Measurements from ENCODE around the gene KIF16B. TPM values are rescaled to one million over a fixed set of nuclear protein-coding genes. Genes with fewer than 3 reads are reported as not detected.

The KIF16B gene
- total and polyA plus RNA-seq, 2 of the 8 experiments (the other 6 are each of a cell fraction or from before 2014, with no cell fraction given), result 3.0 to 9.2 TPM

DNA sequence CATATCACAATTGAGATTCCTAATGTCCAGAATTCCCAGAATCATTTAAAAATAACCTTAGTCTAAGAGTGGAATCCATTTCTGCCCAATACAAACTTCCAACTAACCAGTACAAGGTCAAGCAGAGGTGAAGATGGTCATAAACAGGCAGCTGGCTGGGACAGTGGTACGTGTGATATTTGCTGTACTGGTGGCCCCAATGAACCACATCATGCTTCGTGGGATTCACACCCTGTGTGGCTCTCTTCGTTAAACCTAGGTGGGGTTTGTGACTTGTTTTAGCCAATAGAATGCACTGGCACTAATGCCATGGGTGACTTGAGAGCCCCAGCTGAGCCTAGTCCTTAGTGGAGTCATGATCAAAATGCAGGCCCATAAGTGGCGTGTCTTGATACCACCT, 286.6 kb downstream of the KIF16B start:
- Histone ChIP-seq H2BK15ac (ENCODE audit: low read length) (no peak overlapping the region), H3K14ac (ENCODE audit: insufficient read length) (no peak overlapping the region), H3K36me3 (ENCODE audit: control insufficient read depth in 2 of 4, insufficient read depth in 4 of 4, low read length in 3 of 4) (no peaks in the 10 kb centered on the region), H2BK5ac (ENCODE audit: low read depth, low read length) (no peak overlapping the region), H4K20me1 (replicated peaks in 1 of 2; ENCODE audit: control insufficient read depth in 1 of 2, insufficient read depth in 2 of 2, low read length in 2 of 2) (no peaks in the 10 kb centered on the region), H3K18ac (ENCODE audit: extremely low read depth, low read length) (no peak overlapping the region), H3K79me2 (ENCODE audit: control insufficient read depth in 1 of 2, insufficient read depth in 2 of 2, low read length in 2 of 2) (no peaks in the 10 kb centered on the region), H3K9ac (replicated peaks in 1 of 4; ENCODE audit: extremely low read depth in 1 of 4, low read depth in 3 of 4, low read length in 3 of 4) (no peak overlapping the region), H3K9me3 (ENCODE audit: insufficient read depth in 2 of 2, low read depth in 1 of 2, low read length in 1 of 2) (no peaks in the 10 kb centered on the region), H2BK20ac (ENCODE audit: low read length) (no peak overlapping the region), H3K56ac (replicated peaks; ENCODE audit: insufficient read length, low read depth, low read length) (no peak overlapping the region), H2AFZ (ENCODE audit: low read length) (no peak overlapping the region), H2AK5ac (ENCODE audit: low read depth, low read length) (no peak overlapping the region), H4K5ac (ENCODE audit: insufficient read length, low read depth, low read length) (no peak overlapping the region), H2BK12ac (ENCODE audit: low read depth, low read length) (no peak overlapping the region), H3K23ac (ENCODE audit: insufficient read length) (no peak overlapping the region), H3K4me2 (ENCODE audit: insufficient read depth in 1 of 2, low read depth in 2 of 2, low read length in 2 of 2) (no peak overlapping the region), H2BK120ac (replicated peaks; ENCODE audit: low read depth, low read length) (no peak overlapping the region), H3K4me1 (replicated peaks in 1 of 4; ENCODE audit: control insufficient read depth in 3 of 4, insufficient read depth in 4 of 4, low read length in 3 of 4) (peaks cover 0 to 5% (median 1%) of the 10 kb centered on the region in 4 experiments; a peak in 3 of 7 replicates), H3K23me2 (ENCODE audit: low read depth, low read length) (no peaks in the 10 kb centered on the region), H4K91ac (replicated peaks; ENCODE audit: insufficient read length, low read length) (no peak overlapping the region), H3K27me3 (replicated peaks in 1 of 4; ENCODE audit: control insufficient read depth in 3 of 4, extremely low read depth in 1 of 4, insufficient read depth in 3 of 4, low read length in 3 of 4) (no peaks in the 10 kb centered on the region), H3K27ac (ENCODE audit: low read depth, low read length) (no peak overlapping the region), H4K8ac (ENCODE audit: extremely low read depth, insufficient read depth, low read length) (no peak overlapping the region), H3K4ac (replicated peaks; ENCODE audit: insufficient read length, low read depth, low read length) (no peak overlapping the region), H3K79me1 (ENCODE audit: low read depth, low read length) (no peaks in the 10 kb centered on the region), H3K4me3 (ENCODE audit: extremely low read depth in 1 of 4, insufficient read depth in 2 of 4, low read depth in 3 of 4, low read length in 4 of 4) (no peak overlapping the region)
- no peak for DNase-seq (ENCODE audit: low read depth in 1 of 2, low spot score in 2 of 2)
- ChIA-PET POLR2A (ENCODE audit: partially characterized antibody) (no interaction called here), CTCF (ENCODE audit: partially characterized antibody) (no interaction called here)
- FAIRE-seq, result no peak
- WGBS, 2 experiments (ENCODE audit: extremely low coverage in 1 of 2, insufficient coverage in 1 of 2, insufficient read length in 1 of 2, insufficient replicate concordance in 2 of 2, low coverage in 1 of 2, low lambda C conversion rate in 2 of 2, missing lambda C conversion rate in 1 of 2), result 92% methylated on average over 4 of the region's 4 CpGs; no CpG with 5 or more reads in 1 of the 2 experiments
- TF ChIP-seq HDAC6 (IDR thresholded peaks at IDR 0.05; ENCODE audit: low read depth, low read length), result no peak
- no peak for TF ChIP-seq CTBP2 (IDR thresholded peaks at IDR 0.05; ENCODE audit: borderline replicate concordance, insufficient read depth, insufficient read length, low read length)
- no peak for TF ChIP-seq EGR1 (IDR thresholded peaks at IDR 0.05; ENCODE audit: borderline replicate concordance, low read depth, low read length)
- TF ChIP-seq RNF2 (IDR thresholded peaks at IDR 0.05; ENCODE audit: borderline replicate concordance, low read depth, low read length, missing control alignments, poor library complexity, severe bottlenecking), result no peak
- TF ChIP-seq SAP30 (IDR thresholded peaks at IDR 0.05; ENCODE audit: insufficient read depth, insufficient replicate concordance, low read length), result no peak
- TF ChIP-seq SIRT6 (IDR thresholded peaks at IDR 0.05; ENCODE audit: low read length), result no peak
- TF ChIP-seq ZNF274 (IDR thresholded peaks at IDR 0.05; ENCODE audit: borderline replicate concordance, extremely low read depth, low read length), result no peak
- no peak for TF ChIP-seq KDM4A (IDR thresholded peaks at IDR 0.05; ENCODE audit: low read depth, low read length, severe bottlenecking)
- no peak for TF ChIP-seq NANOG (IDR thresholded peaks at IDR 0.05; ENCODE audit: insufficient read depth, low read depth, low read length, poor library complexity, severe bottlenecking)
- TF ChIP-seq CREB1 (IDR thresholded peaks at IDR 0.05), result no peak
- no peak for TF ChIP-seq SP1 (IDR thresholded peaks at IDR 0.05; ENCODE audit: low read depth, low read length)
- TF ChIP-seq, protein P1, sequence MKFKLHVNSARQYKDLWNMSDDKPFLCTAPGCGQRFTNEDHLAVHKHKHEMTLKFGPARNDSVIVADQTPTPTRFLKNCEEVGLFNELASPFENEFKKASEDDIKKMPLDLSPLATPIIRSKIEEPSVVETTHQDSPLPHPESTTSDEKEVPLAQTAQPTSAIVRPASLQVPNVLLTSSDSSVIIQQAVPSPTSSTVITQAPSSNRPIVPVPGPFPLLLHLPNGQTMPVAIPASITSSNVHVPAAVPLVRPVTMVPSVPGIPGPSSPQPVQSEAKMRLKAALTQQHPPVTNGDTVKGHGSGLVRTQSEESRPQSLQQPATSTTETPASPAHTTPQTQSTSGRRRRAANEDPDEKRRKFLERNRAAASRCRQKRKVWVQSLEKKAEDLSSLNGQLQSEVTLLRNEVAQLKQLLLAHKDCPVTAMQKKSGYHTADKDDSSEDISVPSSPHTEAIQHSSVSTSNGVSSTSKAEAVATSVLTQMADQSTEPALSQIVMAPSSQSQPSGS (IDR thresholded peaks at IDR 0.05; ENCODE audit: low read length), result no peak
- TF ChIP-seq CBX5 (IDR thresholded peaks at IDR 0.05; ENCODE audit: low read depth, low read length), result no peak

Data from H1 (cell line).